Stimulated activated CD8-positive, alpha-beta memory T cell treated with anti-CD3 and anti-CD28 coated beads, Interleukin-2, amount 100 ng/mL, for 48 hours (primary cell): Measurements from ENCODE around the gene INAVA.

ENCODE experiments used
- DNase-seq, 2 donors: peaks; one replicate each; pipeline ENCODE4 v3.0.0-alpha.2; 2020; ENCODE audit warnings: low read depth in 2 of 2

INAVA gene

DNA sequence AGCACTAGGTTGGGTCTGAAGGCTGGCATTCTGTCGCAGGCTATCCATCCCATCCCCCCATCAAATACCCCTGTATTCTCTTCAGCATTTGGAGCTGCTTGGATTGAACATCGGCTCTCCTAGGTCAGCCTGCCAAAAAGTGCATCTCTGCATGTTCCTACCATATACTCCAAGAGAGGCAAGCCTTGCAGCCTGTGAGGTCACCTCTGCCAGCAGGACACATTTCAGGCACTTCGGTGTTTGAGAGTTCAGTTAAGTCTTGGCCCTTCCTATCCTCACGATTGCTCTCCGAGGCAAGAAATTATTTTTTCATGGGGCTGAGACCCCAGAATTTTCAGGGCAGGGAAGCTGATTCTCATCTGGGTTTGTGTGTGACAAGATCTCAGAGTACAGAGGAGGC lies 19.3 kb upstream of the INAVA start:
- DNase-seq, result no peak

- DNase-seq, result no peak
Observed at GRCh38 chr1:200877010-200877409, 17.7 kb upstream of the INAVA start.

DNA sequence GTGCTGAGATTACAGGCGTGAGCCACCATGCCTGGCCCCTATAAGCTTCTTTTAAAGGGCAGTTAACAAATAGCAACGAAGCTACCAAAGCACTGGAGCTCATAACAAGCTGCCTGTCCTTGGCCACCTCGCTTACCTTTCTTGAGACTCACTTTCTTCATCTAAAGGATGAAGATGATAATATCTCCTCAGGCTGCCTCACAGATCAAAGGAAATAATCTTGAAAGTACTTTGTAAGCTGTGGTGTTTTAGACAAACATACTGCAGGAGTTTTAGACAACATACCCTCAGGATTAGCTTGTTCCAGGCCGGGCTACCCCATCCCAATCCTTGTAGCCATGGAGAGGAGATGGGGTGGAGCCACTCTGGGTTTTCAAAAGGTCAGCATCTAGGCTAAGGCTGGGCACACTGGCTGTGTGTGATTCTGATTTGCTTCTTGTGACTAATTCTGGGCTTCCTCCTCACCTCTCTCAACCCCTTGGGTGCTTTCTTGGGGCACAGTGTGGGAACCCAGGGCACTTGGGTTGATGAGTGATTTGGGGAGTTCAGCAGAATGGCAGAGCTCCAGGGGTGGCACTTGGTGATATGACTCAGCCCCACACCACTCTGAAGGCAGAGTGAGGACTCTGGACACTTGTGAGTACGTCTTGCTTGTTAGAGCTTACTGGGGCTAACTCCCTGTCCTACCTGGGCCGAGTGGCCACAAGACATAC lies 16.7 kb upstream of the INAVA start:
- peak; percentile 39 to 43 for DNase-seq

GRCh38 chr1:200880212-200880611 lies 14.5 kb upstream of the INAVA start:
- no peak for DNase-seq

DNA sequence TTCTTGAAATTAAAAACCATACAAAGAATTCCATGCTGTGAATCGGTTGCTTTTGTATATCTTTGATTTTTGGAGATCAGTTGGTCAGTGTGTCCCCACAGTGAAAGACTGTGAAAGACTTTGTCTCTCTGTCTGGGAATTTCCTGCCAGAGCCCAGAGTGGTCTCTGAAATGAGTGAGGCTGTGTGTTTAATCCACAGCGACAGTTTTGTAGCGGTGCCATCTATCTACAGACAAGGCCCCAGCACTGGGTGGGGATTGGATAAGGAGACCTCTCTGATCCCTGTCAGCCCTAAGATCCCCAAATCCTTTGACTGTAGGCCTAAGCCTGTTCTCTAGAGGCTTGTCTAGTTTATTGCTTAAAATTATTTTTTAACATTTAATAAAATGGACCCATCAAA lies 11.6 kb upstream of the INAVA start:
- no peak for DNase-seq

GRCh38 chr1:200885623-200886402 lies 8.9 kb upstream of the INAVA start:
- no peak for DNase-seq

GRCh38 chr1:200886594-200886993 lies 8.1 kb upstream of the INAVA start:
- DNase-seq, result no peak

DNA sequence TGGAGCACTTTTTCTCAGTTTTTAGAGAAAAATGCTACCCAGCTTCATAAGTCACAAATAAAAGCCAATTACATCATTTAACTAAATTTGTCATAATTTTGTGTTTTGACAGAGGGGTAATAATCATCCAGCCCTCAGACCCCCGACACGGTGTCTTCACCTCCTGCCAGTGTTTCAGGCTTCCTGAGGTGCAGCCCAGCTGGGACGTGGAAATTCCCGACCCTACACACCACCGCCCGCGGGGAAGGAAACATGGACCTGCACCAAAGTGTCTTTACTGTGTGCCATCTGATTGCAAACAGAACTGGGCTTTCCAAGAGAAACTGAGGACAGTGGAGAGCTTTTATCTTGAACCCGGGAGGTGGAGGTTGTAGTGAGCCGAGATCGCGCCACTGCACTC lies 7.7 kb upstream of the INAVA start:
- DNase-seq, result no peak

DNA sequence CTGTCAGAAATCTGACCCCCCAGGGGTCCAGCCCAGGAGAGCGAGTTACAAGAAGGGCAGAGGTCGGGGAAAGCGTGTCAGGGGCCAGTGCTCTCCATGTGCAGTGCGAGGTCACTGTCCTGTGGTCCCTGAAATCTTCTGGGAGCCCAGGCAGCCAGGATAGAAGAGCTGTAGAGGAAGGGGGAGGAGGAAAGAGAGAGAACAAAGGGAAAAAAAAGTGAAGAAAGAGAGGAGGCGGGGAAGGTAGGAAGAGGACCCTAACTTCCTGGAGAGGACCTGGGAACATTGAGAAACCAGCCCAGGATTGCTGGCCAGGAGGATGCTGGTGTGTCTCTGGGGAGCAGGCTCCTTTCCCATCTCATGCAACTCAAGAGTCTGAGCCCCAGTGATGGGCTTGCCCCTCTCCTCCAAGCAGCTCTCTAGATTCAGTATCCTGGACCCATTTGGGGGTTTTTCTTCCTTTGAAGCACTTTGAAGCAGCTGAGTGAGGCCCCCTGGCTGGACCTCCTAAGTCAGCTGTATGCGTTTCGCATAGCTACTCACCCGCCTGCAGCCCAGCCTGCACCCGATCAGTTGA lies 6.8 kb upstream of the INAVA start:
- DNase-seq, result no peak

- peak; percentile 39 to 40 for DNase-seq
Observed at GRCh38 chr1:200888349-200888838, 6.3 kb upstream of the INAVA start.

DNA sequence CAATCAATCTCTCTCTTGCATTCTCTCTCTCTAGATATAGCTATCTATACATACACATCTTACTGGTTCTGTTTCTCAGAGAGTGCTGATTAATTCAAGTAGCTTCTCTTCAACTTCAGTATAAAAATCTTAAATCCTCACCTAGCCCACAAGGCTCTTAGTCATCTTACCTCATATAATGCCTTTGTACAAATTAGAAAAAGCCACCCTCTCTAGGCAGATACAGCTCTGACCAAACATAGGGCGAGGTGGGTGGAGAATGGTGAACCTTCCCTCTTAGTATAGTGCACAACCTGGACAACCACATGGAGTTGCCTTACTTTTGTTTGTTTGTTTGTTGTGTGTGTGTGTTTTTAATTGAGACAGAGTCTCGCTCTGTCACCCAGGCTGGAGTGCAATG lies 5.1 kb upstream of the INAVA start:
- DNase-seq, result no peak

GRCh38 chr1:200890027-200890426 lies 4.7 kb upstream of the INAVA start:
- DNase-seq, result no peak

- no peak for DNase-seq
Observed at GRCh38 chr1:200890818-200891773, 3.6 kb upstream of the INAVA start.

DNA sequence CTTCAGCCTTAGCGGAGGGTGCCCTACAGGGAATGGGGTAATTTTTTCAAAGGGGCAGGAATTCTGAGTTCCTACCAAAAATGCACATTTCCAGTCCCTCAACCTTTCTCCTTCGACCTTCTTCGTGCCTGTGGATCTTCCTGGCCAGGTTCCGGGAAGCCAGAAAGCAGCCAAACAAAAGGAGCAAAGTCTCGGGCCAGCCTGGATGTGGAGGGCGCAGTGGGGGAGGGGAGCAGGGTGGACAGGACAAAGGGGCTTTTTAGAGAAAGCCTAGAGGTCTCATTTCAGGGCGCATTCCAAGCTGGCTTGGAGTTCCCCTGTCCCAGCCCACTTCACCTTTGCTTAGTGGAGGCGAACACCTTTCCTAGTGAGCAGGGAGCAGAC lies 2.9 kb upstream of the INAVA start:
- DNase-seq, result no peak

GRCh38 chr1:200892546-200892945 lies 2.2 kb upstream of the INAVA start:
- no peak for DNase-seq

DNA sequence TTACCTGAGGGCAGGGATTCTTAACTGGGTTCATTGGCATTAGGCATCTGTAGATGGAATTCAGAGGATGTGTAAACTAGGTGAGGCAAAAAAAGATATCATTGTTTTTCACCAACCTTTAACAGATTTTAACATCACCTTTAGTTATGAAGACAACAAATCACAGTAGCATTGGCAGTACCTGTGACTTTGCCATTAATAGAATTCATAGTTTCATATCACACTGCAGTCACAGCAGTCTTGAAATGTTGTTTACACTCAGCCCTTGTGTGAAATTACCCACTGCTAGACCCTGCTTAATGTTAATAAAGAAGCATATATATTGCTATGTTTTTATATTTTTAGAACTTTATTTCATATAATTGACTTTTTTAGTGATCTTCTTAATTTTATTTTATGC lies 1.7 kb upstream of the INAVA start:
- DNase-seq, result no peak

DNA sequence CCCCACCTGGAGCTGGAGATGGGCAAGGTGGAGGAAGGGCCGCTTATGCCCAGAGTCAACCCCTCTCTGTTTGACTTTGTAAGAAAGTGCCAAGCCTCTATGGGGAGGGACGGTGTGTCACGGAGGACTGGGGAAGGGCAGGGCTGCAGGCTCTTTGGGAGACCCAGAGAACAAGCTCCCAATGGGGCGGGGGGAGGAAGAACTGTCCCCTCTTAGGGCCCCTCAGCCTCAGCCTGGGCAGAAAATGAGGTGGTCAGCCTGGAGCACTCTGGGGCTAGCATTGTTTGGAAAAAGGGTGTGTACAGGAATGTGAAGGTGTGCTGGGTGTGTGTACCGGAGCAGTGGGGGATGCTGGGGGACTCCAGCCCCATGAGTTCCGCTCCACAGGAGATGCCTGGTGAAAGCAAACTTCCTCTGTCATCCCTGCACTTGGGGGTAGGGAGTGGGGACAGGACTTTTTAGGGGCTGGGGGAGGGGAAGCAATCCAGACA lies 1.2 kb upstream of the INAVA start:
- no peak for DNase-seq

- DNase-seq, result no peak
Observed at GRCh38 chr1:200895443-200895789, 716 bp downstream of the INAVA start.

DNA sequence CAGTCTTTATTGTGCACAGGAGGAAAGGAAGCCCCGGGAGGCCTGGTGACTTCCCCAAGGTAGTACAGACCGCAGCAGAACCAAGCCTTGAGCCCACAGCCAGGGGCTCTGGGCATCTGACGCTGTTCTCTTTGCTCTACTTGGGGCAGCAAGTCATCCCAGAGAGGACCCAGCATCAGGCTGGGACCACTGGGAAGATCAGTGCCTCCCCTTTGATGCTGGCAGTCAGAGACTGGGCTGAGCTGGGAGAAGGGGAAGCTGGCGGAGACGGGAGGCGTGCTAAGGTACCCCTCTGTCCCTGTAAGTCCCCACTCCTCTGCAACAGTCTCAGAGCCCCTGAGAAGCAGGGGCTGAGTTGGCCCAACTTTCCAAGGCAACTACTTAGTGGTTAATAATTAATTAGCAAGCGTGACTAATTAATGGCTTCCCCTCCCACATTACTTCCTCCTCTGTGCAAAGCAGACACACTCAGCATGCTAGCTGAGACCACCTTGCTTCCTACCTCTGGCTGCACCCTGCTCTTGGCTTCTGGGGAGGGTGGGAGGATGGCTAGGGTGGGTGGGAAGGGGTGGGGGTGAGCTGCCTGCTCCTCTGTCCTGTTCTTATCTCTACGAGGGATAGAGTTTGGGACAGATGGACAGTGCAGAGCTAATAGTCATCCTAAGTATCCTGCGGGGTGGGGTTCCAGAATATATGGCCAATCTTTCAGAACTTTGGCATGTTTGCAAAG lies 1.3 kb downstream of the INAVA start:
- no peak for DNase-seq

DNA sequence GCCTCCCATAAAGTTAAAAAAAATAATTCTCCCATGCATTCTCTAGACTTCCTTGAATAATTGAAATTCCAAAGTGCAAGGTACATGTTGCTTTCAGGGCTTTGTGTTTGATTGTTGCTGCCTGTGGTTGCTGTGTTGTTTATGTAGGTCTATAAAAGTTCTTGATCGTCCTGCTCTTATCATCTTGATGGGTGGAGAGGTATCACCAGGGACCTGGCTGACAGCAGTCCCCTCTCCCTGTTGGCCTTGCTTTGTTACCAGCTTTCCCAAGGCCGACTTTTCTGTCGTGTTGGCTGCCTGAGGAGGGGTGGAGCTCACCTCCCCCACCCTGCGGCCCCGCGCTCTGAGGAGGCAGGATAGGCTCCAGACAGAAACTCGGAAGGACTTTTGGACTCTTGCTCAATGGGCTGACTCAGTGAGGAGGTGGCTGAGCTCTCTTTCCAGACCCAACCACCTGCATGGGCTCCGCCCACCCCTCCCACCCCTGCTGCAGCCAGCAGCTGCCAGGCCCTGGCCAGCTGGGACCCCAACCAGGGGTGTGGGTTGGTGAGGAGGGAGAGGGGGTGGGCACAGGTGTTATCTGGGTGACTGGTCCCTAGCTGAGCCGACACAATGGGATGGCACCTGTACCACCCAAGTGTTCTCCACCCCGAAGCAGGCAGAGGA lies 2.0 kb downstream of the INAVA start:
- DNase-seq, result no peak

- DNase-seq, result no peak
Observed at GRCh38 chr1:200897259-200897658, 2.6 kb downstream of the INAVA start.
